Fibroblast of the conjunctiva (primary cell): ENCODE measurements around the gene PANK2.
"Not testable (repeated sequence)": the region's sequence is repeated elsewhere in the genome, so short reads cannot be mapped to it uniquely, and the experiment has no call there.

Source experiments
- DNase-seq: peaks from one replicate; pipeline ENCODE4 v3.0.0-alpha.2; 2010; ENCODE audit warnings: low read depth

PANK2 gene

DNA sequence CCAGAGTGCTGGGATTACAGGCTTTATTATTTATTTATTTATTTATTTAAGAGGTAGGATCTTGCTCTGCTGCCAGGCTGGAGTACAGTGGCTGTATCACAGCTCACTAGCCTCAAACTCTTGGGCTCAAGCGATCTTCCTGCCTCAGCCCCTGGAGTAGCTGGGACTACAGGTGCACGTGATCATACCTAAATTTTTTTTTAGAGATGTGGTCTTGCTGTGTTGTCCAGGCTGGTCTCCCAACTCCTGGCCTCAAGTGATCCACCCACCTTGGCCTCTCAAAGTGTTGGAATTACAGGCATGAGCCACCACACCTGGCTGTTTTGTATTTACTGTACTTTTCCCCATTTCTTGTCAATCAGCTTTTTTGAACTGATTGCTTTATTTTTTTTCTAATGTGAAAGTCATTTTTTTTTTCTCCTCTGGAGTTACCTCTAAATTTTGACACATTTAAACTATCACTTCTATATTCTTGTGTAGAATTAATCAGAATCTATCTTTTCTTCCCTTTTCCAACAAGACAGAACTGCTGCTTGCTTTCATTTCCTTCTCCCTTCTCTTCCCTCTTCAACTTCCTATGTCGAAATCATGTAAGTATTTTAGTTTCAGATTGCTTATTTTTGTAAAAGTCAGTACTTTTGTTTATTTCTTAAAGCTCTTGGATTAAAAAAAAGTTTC, 12.0 kb downstream of the PANK2 start:
- DNase-seq: no peak

DNA sequence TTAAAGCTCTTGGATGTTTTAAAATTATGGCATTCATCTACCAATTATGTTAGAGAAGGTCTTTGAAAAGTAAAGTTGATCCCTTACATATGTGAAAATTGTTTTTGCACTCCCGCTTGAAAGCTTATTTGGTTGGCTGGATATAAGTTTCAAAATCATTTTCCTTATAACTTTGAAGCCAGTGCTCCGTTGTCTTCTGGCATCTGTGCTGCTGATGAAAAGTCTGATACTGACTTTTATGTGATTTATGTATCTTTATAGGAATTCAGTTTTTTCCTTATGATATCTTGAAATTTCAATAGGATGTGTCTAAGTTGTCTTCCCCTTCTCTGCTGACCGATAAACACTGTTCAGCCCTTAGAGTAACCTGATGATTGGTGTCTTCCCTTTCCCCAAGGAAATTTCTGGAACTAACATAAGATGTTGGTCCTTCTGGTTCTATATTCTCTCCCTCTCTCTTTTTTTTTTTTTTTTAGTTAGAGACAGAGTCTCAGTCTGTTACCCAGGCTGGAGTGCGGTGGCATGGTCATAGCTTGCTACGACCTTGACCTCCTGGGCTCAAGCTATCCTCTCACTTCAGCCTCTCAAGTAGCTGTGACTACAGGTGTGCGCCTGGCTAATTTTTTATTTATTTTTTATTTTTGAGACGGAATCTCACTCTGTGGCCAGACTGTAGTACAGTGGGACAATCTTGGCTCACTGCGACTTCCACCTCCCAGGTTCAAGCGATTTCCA, 12.7 kb downstream of the PANK2 start:
- DNase-seq: no peak

DNA sequence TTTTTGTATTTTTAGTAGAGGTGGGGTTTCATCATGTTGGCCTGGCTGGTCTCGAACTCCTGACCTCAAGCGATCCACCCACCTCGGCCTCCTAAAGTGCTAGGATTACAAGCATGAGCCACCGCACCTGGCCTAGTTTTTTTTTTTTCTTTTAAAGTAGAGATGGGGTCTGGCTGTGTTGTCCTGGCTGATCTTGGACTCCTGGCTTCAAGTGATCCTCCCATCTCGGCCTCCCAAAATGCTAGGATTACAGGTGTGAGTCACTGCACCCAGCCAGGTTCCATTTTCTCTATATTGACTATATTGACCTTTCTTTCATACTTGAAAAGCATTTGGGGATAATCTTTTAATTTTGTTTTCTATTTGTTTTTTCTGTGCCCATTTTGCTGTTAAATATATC, 13.3 kb downstream of the PANK2 start:
- DNase-seq: no peak

DNA sequence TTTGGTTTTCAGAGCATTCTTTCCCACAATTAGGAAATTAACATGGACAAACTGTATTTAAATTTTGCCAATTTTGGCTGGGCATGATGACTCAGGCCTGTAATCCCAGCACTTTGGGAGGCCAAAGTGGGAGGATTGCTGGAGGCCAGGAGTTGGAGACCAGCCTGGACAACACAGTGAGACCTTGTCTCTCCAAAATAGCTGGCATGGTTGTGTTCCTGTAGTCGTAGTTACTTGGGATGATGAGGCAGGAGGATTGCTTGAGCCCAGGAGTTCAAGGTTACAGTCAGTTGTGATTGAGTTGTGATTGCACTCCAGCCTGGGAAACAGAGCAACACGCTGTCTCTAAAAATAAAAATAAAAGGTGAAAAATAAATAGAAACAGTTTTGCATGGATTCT, 15.0 kb downstream of the PANK2 start:
- DNase-seq: no peak

DNA sequence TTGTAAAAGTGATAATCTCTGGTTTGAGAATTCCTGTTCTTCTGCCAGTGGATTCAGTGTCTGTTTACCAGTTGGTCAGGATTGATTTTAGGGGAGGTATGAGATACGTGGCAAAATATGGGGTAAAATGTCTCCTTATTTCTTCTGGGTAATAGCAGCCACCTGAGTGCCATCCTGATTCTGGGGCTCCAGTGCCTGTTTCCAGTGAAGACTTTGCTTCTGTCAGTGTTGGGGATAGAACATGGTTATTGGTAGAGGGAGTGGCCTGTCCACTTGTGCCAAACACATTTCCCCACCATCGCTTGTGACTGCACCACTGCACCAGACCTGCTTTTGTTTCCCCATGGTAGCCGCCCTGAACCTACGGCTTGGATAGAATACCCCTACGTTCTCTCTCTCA, 15.7 kb downstream of the PANK2 start:
- no peak for DNase-seq

DNA sequence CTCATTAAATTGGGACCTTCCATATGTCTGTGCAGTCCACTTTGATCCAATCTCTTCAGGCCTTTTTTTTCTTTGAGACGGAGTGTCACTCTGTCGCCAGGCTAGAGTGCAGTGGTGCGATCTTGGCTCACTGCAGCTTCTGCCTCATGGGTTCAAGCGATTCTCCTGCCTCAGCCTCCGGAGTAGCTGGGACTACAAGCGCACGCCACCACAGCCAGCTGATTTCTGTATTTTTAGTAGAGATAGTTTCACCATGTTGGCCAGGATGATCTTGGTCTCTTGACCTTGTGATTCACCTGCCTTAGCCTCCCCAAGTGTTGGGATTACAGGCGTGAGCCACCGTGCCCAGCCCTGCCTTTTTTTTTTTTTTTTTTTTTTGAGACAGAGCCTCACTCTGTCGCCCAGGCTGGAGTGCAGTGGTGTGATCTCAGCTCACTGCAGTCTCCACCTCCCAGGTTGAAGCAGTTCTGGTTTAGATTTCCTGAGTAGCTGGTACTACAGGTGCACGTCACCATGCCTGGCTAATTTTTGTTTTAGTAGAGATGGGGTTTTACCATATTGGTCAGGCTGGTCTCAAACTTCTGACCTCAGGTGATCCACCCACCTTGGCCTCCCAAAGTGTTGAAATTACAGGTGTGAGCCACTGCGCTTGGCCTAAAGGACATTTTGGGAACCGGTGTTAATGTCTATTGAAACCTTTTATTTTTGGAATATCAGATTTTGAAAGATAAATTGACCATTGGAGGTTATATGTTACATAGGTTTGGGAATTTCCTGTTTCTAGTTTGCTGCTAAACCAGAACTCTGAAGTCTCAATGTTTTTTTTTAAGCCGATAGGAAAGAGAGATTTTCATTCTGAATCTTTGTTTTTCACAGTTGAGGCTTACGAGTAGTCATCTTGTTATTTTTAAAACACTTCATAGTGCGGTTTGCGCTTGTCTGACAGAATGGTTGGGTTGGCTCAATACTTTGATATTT, 17.8 kb downstream of the PANK2 start:
- DNase-seq: not testable (repeated sequence)

DNA sequence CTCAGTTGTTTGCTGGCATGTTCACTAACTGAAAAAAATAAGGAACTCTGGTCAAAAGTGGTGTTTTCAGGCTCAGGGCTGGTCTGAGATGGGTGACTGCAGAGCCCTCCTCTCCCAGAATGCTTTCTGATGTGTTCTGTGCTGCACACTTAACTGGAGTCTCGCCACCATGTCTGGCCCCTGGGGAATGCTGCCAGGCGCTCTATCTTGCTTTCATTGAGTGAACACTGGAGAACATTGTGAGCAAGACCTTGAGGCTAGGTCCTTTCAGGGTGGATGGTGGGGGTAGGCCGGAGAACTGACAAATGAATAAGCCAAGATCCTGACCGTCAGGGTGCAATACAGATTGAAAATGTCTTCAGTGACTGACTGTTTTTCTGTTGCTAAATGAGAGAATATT, 19.5 kb downstream of the PANK2 start:
- no peak for DNase-seq

DNA sequence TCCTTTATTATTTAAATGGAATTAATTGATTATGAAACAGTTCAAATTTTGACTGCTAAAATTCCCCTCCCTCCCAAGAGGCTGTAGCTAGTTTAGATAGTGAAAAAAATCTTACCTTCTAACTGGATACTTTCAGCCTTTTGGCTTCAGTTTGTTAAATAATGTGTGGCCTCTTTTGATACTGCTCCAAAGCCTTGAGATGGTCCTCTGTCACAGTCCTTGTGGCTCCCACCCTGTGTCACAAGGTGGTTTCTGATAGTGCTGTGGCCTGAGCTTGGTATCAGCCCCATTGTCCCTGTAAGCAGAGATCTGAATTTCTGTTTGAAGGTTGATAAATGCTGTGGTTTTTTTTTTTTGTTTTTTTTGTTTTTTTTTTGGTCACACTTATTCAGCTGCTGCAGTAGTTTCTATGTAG, 20.8 kb downstream of the PANK2 start:
- DNase-seq: no peak

DNA sequence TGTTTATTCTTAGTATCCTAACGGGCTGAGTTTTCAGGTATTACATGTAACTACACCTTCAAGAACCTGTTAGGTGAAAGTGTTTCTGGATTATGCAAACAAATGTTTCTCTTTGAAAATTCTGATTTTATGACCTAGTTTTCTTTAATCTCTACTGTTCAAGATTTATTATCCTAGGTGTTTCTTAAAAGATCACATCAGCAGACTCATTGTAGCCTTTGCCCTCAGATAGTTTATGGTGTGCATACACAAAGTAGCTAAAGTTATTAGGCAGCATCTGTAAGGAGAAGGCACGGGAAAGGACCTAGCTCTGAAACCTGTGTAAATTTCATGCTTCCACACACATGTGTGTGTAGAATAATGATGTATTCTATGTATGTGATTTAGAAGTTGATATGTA, 21.7 kb downstream of the PANK2 start:
- no peak for DNase-seq

DNA sequence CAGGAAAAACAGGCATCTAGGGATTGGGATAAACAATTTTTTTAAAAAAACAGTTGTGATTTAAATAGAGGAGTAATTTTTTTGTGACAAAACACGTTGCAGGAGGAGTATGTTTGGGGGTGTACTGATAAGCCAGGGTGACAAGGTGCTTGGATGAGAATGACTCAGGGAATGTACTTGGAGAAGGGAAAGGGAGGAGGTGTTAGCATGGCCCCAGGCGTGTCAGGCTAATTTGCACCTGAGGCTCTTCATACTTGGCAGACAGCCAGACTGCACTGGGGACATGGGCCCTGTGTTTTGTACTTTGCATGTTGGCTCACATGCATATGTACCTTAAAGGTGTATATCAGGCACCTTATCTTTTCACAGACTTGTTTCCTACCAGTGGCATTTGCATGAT, 22.8 kb downstream of the PANK2 start:
- DNase-seq: no peak

DNA sequence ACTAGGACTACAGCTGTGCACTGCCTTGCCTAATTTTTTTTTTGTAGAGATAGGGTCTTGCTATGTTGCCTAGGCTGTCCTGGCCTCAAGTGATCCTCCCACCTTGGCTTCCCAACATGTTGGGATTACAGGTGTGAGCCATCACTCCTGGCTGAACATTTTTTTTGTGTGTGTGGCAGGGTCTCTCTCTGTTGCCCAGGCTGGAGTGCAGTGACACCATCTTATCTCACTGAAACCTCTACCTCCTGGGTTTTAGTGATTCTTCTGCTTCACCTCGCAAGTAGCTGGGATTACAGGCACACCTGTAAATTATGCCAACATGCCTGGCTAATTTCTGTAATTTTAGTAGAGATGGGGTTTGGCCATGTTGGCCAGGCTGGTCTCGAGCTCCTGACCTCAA, 25.3 kb downstream of the PANK2 start:
- DNase-seq: no peak

DNA sequence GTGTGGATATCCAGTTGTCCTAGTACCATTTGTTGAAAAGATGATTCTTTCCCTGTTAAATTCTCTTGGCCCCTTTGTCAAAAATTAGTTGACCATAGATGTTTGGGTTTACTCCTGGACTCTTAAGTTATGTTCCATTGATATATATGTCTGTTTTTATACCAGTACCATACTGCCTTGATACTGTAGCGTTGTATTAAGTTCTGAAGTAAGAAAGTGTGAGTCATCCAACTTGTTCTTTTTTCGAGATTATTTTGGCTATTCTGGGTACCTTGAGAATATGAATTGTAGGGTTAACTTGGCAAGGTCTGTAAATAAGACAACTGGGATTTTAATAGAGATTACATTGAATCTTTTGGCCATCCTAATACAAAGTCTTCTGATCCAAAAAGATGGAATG, 26.5 kb downstream of the PANK2 start:
- DNase-seq: no peak

DNA sequence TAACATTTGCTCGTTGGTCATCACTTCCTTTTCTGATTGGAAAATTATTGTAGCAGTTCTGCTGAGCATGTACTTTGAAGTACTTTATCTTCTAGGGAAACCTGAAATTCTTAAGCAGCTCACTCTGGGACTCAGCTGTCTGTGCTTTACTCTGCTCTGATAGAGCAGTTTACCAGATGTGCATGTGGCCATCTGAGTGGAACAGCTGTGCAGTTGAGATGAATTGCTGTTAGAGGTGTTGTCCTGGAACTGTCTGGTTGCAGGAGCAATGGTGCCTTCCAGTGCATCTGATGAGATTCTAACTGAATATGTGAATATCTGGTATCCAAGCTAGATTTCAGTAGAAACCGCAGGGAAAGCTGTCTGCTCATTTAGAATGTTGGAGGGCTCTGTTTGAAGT, 27.2 kb downstream of the PANK2 start:
- DNase-seq: no peak

DNA sequence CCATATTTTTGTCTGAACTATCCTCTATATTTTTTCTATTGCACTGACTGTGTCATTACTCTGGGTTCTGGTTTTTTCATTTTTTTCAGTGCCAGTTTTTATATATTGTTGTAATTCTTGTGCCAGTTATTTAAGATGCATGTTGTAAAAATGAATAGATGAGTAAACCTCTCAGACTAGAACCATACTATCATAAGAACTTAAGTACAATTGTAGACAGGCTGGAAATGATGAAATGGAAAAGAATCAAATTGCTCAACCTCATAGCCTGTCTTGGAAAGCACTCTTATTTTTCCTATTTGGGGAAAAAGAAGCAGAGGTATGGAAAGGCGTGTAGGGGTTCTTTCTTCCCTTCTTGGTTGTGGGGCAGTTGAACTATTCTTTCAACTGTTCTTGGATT, 30.2 kb downstream of the PANK2 start:
- no peak for DNase-seq

DNA sequence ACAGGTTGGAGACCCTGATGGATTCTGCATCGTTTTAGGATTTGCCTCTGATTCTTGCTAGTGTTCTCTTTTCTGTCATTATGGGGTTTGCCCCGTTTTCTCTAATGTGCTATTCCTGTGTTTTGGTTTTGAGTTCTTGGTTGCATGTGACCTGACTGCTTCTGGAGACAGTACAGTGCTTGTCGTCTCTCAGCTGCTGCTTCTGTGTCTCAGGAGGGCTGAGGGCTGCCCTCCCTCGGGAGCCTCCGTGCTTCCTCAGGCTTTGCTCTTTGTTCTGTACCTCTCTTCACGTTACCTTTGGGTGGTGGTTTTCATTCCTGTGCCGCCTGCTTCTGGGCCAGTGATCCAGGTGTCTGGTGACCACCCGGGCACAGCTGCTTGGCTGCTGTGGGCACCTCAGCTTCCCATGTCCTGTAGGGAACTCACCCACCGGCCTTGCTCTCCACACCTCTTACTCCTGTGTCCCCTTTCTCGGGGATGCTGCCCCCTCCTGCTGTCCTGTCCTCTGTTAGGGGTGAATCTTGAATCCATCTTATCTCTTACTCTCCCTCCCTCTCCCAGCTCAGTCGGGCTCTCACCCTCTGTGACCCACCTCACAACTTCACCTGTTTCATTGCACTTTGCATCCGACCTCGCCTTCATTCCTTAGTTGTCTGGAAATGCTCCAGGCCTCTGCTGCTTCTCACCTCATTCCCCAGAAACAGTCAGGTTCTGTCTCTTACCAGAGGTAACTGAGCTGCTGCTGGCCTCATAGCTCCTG, 33.2 kb downstream of the PANK2 start:
- no peak for DNase-seq

DNA sequence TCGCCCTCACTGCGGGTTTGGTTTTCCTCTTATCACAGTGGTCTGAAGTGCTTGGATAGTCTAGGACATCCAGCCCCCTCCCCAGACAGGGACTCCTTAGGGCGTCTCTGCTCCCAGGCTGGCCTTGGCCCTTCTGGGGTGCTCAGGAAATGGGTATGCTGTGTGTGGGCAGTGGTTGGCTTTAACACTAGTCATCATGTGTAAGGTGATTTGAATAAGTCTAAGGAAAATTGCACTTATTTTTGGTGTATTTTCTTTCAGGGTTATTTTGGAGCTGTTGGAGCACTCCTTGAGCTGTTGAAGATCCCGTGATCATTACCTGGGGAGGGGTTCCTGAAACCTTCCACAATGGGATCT, 33.8 kb downstream of the PANK2 start:
- no peak for DNase-seq

DNA sequence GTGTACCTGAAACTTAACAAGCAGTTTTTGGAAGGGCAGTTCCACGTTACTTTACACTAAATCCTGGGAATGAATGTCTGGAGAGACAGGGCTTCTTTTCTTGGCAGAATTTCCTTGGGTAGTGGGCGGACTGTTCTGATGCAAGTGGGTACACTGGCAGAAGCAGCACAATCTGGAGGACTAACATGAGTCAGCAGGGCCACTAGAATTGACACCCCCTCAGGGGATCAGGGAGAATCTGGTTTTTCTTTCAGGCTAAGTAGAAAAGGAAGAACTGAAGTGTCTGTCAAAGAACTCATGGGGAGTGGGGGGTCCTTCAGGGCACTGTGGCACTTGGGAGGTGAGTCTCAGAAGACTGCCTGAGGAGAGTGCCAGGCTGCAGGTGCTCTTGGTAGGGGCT, 34.6 kb downstream of the PANK2 start:
- no peak for DNase-seq

DNA sequence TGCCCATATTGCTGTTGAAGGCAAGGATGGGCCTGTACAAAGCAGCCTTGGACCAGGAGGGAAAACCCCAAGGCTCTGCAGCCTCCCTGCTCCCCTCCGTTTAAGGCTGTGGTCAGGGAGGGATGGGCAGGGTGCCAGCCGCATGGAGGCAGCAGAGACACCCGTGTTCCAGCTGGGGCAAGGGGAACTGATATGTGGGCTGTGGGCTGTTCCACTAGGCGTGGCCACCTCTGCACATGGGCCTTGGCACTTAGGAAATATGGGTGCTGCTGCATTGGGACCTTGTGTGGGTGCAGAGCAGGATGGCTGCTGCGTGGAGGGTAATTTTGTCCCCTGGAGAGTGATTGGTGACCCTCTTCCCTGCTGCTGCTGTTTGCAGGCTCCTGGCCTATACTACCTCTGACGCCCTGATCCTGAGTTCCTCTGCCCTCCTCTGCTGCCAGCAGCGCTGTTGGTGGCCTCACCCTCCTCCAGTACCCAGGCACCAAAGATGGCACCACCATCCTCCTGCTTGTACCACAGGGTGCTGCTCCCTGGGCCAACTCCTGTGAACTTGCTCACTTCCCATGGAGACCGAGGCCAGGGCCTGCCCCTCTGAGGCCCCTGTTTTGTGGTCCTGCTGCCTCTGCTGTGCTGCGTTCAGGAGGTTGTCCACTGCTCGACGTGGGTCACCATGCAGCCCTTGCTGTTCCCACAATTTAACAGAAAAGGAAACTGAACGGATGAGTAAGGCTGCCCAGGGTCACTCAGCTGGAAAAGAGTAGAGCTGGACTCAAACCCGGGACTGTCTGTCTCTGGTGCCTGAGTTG, 35.3 kb downstream of the PANK2 start:
- no peak for DNase-seq

DNA sequence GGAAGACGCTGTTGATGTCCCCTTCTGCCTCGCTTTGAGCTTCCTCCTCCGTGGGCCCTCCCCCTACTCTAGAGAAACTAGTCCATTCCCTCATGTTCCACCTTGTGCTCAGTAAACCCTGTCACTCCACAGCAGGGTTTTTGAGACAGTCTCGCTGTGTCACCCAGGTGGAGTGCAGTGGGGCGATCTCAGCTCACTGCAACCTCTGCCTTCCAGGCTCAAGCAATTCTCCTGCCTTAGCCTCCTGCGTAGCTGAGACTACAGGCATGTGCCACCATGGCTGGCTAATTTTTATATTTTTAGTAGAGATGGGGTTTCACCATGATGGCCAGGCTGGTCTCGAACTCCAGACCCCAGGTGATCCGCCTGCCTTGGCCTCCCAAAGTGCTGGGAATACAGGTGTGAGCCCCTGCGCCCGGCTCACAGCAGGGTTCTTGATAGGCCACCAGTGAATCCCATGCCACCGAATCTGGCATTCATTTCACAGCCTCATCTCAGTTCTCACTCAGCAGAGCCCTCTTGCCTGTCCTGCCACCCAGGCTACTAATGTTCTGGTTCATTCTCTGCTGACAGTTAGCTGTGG, 36.0 kb downstream of the PANK2 start:
- DNase-seq: no peak

DNA sequence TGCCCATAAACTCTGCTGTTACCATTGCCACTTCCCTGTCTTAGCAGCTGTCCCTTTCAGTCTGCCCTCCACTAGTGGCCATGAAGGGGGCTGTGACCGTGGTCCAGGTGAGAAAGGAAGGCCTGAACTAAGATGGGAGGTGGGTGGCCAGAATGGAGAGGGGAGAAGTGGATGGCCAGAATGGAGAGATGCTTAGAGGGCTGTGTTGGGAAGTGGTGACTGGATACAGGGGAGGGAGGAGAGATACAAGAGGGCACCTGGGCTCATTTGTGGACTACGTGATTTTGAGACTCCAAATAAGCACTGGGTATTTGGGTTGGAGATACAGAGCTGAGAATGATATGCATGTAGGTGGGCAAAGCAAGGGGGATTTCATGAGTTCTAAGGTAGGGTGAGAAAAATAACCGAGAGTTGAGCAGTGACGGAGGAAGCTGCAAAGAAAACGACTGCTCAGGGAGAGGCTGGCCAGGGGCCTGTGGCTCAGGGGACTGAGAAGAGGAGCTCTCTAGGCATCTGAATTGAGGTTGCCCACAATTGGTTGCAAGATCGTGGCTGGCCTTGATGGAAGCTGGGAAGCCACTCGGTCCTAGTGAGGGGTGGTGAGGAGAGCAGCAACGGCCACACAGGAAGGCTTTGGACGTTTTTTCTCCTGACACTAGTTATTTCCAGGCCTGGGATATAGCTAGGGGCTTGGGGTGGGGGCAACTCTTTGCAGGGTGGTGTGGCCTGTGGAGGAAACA, 36.9 kb downstream of the PANK2 start:
- DNase-seq: no peak
